ENCODE measurements around the gene NOL4L.

DNA sequence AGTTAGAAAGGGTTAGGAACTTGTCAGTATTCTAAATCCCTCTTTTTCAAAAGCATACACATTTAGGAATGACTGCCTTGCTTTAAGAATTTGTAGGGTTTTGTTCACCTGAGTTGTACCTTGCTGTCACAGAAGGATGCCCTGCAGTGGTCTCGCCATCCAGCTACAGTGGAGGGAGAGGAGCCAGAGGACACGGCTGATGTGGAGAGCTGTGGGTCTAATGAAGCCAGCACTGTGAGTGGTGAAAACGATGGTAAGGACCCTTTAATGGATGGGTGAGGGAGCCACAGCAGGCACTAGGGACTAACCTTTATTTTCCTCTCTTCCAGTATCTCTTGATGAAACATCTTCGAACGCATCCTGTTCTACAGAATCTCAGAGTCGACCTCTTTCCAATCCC is 157.1 kb downstream of the NOL4L start:
- TF ChIP-seq, protein P1, sequence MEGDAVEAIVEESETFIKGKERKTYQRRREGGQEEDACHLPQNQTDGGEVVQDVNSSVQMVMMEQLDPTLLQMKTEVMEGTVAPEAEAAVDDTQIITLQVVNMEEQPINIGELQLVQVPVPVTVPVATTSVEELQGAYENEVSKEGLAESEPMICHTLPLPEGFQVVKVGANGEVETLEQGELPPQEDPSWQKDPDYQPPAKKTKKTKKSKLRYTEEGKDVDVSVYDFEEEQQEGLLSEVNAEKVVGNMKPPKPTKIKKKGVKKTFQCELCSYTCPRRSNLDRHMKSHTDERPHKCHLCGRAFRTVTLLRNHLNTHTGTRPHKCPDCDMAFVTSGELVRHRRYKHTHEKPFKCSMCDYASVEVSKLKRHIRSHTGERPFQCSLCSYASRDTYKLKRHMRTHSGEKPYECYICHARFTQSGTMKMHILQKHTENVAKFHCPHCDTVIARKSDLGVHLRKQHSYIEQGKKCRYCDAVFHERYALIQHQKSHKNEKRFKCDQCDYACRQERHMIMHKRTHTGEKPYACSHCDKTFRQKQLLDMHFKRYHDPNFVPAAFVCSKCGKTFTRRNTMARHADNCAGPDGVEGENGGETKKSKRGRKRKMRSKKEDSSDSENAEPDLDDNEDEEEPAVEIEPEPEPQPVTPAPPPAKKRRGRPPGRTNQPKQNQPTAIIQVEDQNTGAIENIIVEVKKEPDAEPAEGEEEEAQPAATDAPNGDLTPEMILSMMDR (IDR thresholded peaks at IDR 0.05) = no peak
- no peak for TF ChIP-seq POLR2AphosphoS5 (IDR thresholded peaks at IDR 0.05)
- no peak for TF ChIP-seq POLR2A (IDR thresholded peaks at IDR 0.05)
- no peak for TF ChIP-seq EP300 (IDR thresholded peaks at IDR 0.05; ENCODE audit: low read depth)
